ENCODE measurements around the gene HOXA4.

The HOXA4 gene

DNA sequence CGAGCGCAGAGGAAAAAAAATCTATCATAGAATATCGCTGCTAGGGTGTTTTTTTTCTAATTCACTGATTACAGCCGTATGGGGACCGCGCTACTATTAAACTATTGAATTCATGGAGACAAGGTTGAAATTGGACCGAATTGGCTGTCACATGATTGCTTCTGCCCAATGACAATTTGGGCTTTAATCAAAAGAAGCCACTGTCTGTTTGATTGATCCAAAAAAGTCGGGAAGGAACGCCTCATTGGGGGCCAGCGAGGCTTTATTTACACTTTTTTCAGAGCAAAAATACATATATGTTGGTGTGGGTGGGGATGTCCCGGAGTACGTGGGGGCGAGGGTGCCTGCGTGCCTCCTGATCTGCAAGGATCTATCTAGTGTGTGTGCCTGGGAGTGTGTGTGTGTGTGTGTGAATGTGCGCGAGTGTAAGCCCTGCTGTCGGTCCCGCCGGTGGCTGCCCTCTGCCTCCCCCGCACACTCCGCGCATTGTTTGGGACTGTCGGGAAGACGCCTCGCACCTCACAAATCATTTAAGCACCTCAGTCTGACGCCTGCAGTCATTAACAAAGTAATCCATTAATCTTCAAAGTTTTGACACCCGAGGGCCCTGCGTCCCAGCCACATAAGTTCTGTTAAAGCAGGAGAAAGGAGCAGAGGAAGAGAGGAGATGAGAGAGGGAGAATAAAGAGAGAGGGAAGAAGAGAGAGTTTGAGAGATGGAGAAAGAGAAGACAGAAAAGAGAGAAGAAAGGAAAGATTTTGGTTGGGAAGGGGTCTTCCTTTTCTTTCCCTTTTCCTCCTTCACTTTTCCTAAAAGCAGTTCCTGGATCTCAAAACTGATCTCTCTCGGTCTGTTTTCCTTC lies 27.7 kb downstream of the HOXA4 start, which contains the start of gene HOXA2:
Gene HOXA2 (minus strand): TSS at position 103 of the 862 bp plus-strand sequence. CDS start 183 bp downstream, outside the sequence.
- no peak within 1 kb of the TSS for H3K4ac ChIP-seq (ENCODE audit: low read length)
- no peaks in the 10 kb centered on the region for H3K36me3 ChIP-seq (replicated peaks in 1 of 2; ENCODE audit: control insufficient read depth in 2 of 2, insufficient read depth in 2 of 2, low read length in 2 of 2)
- DNase-seq (ENCODE audit: low spot score), result no peak
- H3K9me3 ChIP-seq (replicated peaks in 1 of 2; ENCODE audit: control insufficient read depth in 2 of 2, insufficient read depth in 1 of 2, low read depth in 1 of 2, low read length in 2 of 2), result peaks cover 0 to 2% of the 10 kb centered on the region in 2 donors
- no peak within 1 kb of the TSS for H2BK12ac ChIP-seq (ENCODE audit: low read length)
- H3K23ac ChIP-seq (ENCODE audit: low read depth, low read length, poor library complexity), result peak within 1 kb of the TSS; percentile 61
- H3K27ac ChIP-seq (replicated peaks; ENCODE audit: low read length), result no peak within 1 kb of the TSS
- no peak within 1 kb of the TSS for H4K8ac ChIP-seq (ENCODE audit: low read depth, low read length)
- H3K14ac ChIP-seq (ENCODE audit: low read length), result no peak within 1 kb of the TSS
- H2BK120ac ChIP-seq (ENCODE audit: low read depth, low read length), result no peak within 1 kb of the TSS
- H3K9ac ChIP-seq (ENCODE audit: low read depth, low read length, poor library complexity), result no peak within 1 kb of the TSS
- H3K79me1 ChIP-seq (ENCODE audit: low read depth, low read length), result no peaks in the 10 kb centered on the region
- H2AFZ ChIP-seq (ENCODE audit: low read length), result peak within 1 kb of the TSS; percentile 22
- H3K18ac ChIP-seq (ENCODE audit: low read length), result peak within 1 kb of the TSS; percentile 61
- no peak within 1 kb of the TSS for H3K4me3 ChIP-seq (ENCODE audit: low read length in 2 of 2)
- H2AK5ac ChIP-seq (ENCODE audit: low read depth, low read length), result no peak within 1 kb of the TSS
- H3K27me3 ChIP-seq (ENCODE audit: control insufficient read depth in 3 of 3, insufficient read depth in 3 of 3, low read depth in 1 of 3, low read length in 3 of 3), result peaks cover 70 to 100% (median 90%) of the 10 kb centered on the region in 3 experiments
- H4K91ac ChIP-seq (ENCODE audit: low read depth, low read length, poor library complexity), result no peak within 1 kb of the TSS
- no peak within 1 kb of the TSS for H2BK15ac ChIP-seq (ENCODE audit: low read length)
- H2BK5ac ChIP-seq (ENCODE audit: low read length), result no peak within 1 kb of the TSS
- no peak within 1 kb of the TSS for H3K4me2 ChIP-seq (ENCODE audit: insufficient read depth, low read length, poor library complexity, severe bottlenecking)
- no CpG with 5 or more reads among the region's 29 CpGs for WGBS, 2 donors (ENCODE audit: extremely low coverage in 2 of 2, insufficient read length in 2 of 2, insufficient replicate concordance in 1 of 2)
- peaks cover 0 to 1% of the 10 kb centered on the region in 2 donors for H3K4me1 ChIP-seq (ENCODE audit: control insufficient read depth in 2 of 2, insufficient read depth in 1 of 2, low read depth in 1 of 2, low read length in 2 of 2)

DNA sequence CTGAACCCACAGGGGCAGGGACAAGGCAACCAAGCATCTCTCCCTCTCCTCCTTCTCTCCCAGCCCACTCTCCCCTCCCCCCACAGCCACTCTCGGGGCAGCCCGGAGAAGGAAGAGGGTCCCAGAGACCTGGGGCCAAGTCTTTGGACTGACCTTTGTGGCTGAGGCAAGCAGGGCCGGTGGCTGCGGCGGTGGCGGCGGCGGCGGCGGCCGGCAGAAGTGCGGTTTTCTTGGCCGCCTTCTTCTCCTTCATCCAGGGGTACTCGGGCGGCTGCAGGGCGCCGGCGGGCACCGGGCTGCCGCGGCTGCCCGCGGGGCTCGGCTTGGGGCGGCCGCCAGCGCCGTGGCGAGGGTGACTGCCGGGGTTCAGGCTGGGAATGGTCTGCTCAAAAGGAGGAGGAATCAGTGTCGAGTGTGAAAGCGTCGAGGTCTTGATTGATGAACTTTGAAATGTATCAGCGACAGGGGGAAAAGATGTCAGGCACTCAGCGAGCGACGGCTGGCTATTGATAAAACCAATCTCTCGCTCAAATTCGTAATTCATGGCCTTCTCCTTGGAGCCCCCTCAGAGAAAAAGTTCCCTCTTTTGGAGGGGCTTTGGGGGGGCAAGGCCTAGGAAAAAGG lies 28.5 kb downstream of the HOXA4 start:
- no peak overlapping the region for H2BK120ac ChIP-seq (ENCODE audit: low read depth, low read length)
- H3K4me1 ChIP-seq (ENCODE audit: control insufficient read depth in 2 of 2, insufficient read depth in 1 of 2, low read depth in 1 of 2, low read length in 2 of 2), result peaks cover 0 to 1% of the 10 kb centered on the region in 2 donors
- peaks cover 72 to 100% (median 93%) of the 10 kb centered on the region in 3 experiments for H3K27me3 ChIP-seq (ENCODE audit: control insufficient read depth in 3 of 3, insufficient read depth in 3 of 3, low read depth in 1 of 3, low read length in 3 of 3)
- H3K9ac ChIP-seq (ENCODE audit: low read depth, low read length, poor library complexity), result no peak overlapping the region
- no peaks in the 10 kb centered on the region for H3K79me1 ChIP-seq (ENCODE audit: low read depth, low read length)
- no peak overlapping the region for H2BK12ac ChIP-seq (ENCODE audit: low read length)
- peak overlapping the region; percentile 61 for H3K18ac ChIP-seq (ENCODE audit: low read length)
- no peak overlapping the region for H2AK5ac ChIP-seq (ENCODE audit: low read depth, low read length)
- no peak overlapping the region for H3K4me3 ChIP-seq (ENCODE audit: low read length in 2 of 2)
- WGBS, 2 donors (ENCODE audit: extremely low coverage in 2 of 2, insufficient read length in 2 of 2, insufficient replicate concordance in 1 of 2), result no CpG with 5 or more reads among the region's 39 CpGs
- H3K36me3 ChIP-seq (replicated peaks in 1 of 2; ENCODE audit: control insufficient read depth in 2 of 2, insufficient read depth in 2 of 2, low read length in 2 of 2), result no peaks in the 10 kb centered on the region
- H2BK15ac ChIP-seq (ENCODE audit: low read length), result no peak overlapping the region
- H3K14ac ChIP-seq (ENCODE audit: low read length), result no peak overlapping the region
- H3K27ac ChIP-seq (replicated peaks; ENCODE audit: low read length), result no peak overlapping the region
- DNase-seq (ENCODE audit: low spot score), result no peak
- H3K23ac ChIP-seq (ENCODE audit: low read depth, low read length, poor library complexity), result peak overlapping the region; percentile 61
- H2BK5ac ChIP-seq (ENCODE audit: low read length), result no peak overlapping the region
- H3K9me3 ChIP-seq (replicated peaks in 1 of 2; ENCODE audit: control insufficient read depth in 2 of 2, insufficient read depth in 1 of 2, low read depth in 1 of 2, low read length in 2 of 2), result peaks cover 0 to 2% of the 10 kb centered on the region in 2 donors
- no peak overlapping the region for H3K4ac ChIP-seq (ENCODE audit: low read length)
- peak overlapping the region; percentile 22 for H2AFZ ChIP-seq (ENCODE audit: low read length)
- no peak overlapping the region for H4K8ac ChIP-seq (ENCODE audit: low read depth, low read length)
- no peak overlapping the region for H3K4me2 ChIP-seq (ENCODE audit: insufficient read depth, low read length, poor library complexity, severe bottlenecking)
- no peak overlapping the region for H4K91ac ChIP-seq (ENCODE audit: low read depth, low read length, poor library complexity)

GRCh38 chr7:27101171-27101956 lies 29.2 kb downstream of the HOXA4 start:
- no CpG with 5 or more reads among the region's 25 CpGs for WGBS, 2 donors (ENCODE audit: extremely low coverage in 2 of 2, insufficient read length in 2 of 2, insufficient replicate concordance in 1 of 2)
- H3K9me3 ChIP-seq (replicated peaks in 1 of 2; ENCODE audit: control insufficient read depth in 2 of 2, insufficient read depth in 1 of 2, low read depth in 1 of 2, low read length in 2 of 2), result peaks cover 0 to 2% of the 10 kb centered on the region in 2 donors
- H3K9ac ChIP-seq (ENCODE audit: low read depth, low read length, poor library complexity), result no peak overlapping the region
- H3K18ac ChIP-seq (ENCODE audit: low read length), result no peak overlapping the region
- peak overlapping the region; percentile 22 for H2AFZ ChIP-seq (ENCODE audit: low read length)
- DNase-seq (ENCODE audit: low spot score), result no peak
- H3K4me3 ChIP-seq (ENCODE audit: low read length in 2 of 2), result no peak overlapping the region
- peaks cover 0 to 1% of the 10 kb centered on the region in 2 donors for H3K4me1 ChIP-seq (ENCODE audit: control insufficient read depth in 2 of 2, insufficient read depth in 1 of 2, low read depth in 1 of 2, low read length in 2 of 2)
- H3K27ac ChIP-seq (replicated peaks; ENCODE audit: low read length), result no peak overlapping the region
- no peak overlapping the region for H3K4ac ChIP-seq (ENCODE audit: low read length)
- no peak overlapping the region for H2BK5ac ChIP-seq (ENCODE audit: low read length)
- H3K79me1 ChIP-seq (ENCODE audit: low read depth, low read length), result no peaks in the 10 kb centered on the region
- no peak overlapping the region for H2BK12ac ChIP-seq (ENCODE audit: low read length)
- no peak overlapping the region for H3K23ac ChIP-seq (ENCODE audit: low read depth, low read length, poor library complexity)
- H3K4me2 ChIP-seq (ENCODE audit: insufficient read depth, low read length, poor library complexity, severe bottlenecking), result peak overlapping the region; percentile 13
- H3K36me3 ChIP-seq (replicated peaks in 1 of 2; ENCODE audit: control insufficient read depth in 2 of 2, insufficient read depth in 2 of 2, low read length in 2 of 2), result no peaks in the 10 kb centered on the region
- no peak overlapping the region for H4K8ac ChIP-seq (ENCODE audit: low read depth, low read length)
- no peak overlapping the region for H2AK5ac ChIP-seq (ENCODE audit: low read depth, low read length)
- H3K27me3 ChIP-seq (ENCODE audit: control insufficient read depth in 3 of 3, insufficient read depth in 3 of 3, low read depth in 1 of 3, low read length in 3 of 3), result peaks cover 74 to 100% (median 93%) of the 10 kb centered on the region in 3 experiments
- H3K14ac ChIP-seq (ENCODE audit: low read length), result no peak overlapping the region
- no peak overlapping the region for H2BK120ac ChIP-seq (ENCODE audit: low read depth, low read length)
- H2BK15ac ChIP-seq (ENCODE audit: low read length), result no peak overlapping the region
- H4K91ac ChIP-seq (ENCODE audit: low read depth, low read length, poor library complexity), result no peak overlapping the region

All from neuronal stem cell (in vitro differentiated cells).